ENCODE results near the gene HTT-AS.

Gene HTT-AS

GRCh38 chr4:3047464-3048286, 26.7 kb downstream of the HTT-AS start:
- peak; percentile 24 to 46 for DNase-seq

GRCh38 chr4:3046623-3047022, 27.7 kb downstream of the HTT-AS start:
- DNase-seq = no peak

DNA sequence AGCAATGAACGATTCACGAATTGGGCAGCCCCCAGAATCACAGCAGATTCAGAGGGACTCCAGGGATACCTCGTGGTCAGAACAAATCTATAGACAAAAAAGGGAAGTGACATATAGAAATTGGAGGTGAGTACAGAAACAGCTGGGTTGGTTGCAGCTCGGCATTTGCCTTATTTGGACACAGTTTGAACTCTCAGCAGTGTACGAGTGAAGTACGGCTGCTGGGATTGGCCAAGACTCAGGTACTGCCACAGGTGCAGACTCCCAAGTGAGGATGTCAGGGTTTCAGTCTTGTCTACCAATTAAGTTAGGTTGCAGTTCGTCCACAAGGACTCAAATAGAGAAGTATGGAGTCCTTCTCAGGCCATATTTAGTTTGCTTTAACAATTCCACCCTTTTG, 28.2 kb downstream of the HTT-AS start:
- no peak for DNase-seq

DNA sequence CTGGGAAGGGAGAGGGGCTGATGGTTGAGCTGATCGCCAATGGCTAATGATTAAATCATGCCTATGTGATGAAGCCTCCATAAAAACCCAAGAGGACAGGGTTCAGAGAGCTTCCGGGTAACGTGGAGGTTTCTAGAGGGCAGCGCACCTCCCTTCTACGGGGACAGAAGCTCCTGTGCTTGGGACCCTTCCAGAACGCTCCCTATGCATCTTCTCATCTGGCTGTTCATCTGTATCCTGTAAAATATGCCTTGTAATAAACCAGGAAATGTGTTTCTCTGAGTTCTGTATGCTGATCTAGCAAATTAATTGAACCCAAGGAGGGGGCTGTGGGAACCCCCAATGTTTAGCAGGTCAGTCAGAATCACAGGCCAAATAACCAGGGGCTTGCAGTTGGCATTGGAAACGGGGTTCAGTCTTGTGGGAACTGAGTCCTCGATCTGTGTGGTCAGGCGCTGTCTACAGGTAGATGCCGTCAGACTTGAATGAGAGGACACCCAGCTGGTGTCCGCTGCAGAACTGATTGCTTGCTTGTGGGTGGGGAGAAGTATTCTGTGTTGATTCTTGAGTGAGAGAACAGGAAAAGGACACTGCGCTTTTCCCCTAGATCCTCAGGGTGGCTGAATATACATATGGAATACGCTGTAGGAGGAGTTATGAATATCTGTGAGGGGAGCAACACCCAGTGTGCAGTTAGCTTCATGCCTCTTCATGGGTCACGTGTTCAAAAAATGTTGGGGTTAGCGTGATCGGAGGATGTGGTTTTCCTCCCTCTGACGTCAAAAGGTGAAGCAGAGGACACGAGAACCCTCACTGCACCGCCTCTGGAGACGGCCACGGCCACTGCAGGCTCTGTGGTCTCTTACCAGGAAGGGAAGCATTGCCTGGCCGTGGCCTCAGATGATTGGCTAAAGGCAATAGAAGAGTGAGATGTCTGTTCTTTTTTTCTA, 29.2 kb downstream of the HTT-AS start:
- no peak for DNase-seq

DNA sequence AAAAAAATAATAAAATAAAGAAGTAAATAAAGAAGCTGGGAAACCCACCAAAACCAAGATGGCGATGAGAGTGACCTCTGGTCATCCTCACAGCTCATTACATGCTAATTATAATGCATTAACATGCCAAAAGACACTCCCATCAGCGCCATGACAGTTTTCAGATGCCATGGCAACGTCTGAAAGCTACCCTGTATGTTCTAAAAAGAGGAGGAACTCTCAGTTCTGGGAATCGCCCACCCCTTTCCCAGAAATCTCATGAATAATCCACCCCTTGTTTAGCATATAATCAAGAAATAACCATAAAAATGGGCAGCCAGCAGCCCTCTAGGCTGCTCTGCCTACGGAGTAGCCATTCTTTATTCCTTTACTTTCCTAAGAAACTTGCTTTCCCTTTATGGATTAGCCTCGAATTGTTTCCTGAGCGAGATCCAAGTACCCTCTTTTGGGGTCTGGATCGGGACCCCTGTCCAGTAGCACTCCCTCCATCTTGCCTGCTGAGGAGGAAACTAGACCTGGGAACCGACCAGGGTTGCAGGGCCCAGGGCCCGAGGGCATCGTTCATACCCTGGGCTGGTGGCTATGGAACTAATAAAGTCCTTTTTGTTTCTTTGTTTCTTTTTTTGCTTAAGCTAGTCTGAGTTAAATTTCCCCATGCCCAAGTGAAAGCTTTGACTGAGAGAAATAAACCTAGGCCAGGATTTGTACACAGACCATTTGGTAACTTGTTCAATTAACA, 30.9 kb downstream of the HTT-AS start:
- DNase-seq = no peak

GRCh38 chr4:3042226-3042625, 32.1 kb downstream of the HTT-AS start:
- DNase-seq = no peak

DNA sequence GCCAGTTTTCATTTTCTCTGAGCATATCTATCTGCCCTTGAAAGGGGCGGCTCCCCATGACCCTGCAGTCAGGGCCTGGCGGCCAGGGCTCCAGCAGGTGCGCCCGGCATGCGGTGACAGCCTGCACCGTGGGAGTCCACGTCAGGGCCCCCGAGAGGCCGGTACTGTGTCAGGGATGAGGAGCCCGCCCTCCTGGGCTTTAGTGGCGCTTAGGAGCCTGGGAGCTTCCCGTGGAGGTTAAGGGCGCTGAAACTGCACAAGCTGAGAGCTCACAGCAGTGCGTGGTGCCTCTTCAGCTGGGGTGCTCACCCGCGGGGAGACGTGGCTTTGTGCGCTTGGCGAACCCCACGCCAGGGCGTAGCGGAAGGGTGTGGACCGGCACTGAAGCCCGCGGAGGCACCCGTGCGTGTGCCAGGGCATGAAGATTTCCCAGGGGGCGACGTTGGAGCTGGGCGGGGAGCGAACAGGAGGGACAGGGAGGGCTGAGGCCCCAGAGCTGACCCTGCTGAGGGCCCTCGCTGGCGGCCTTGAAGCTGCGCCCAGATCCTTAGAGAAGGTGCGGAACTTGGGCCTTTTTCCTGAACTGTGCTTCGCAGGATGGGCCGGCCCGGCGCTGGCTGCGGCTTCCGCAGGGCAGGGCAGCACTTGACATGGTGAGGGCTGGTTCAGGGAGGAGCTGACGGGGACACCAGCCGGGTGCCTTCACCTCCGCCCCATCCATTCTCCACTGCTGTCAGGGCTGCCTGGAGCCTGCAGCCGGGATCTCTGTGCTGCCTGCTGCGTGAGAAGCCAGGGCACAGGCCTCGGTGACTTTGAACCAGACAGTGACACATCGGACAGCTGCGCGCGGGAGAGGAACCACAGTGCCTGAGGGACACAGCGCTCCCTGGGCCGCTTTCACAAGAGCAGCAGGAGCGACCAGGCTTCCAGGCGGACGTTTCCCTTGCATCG, 32.9 kb downstream of the HTT-AS start:
- no peak for DNase-seq

DNA sequence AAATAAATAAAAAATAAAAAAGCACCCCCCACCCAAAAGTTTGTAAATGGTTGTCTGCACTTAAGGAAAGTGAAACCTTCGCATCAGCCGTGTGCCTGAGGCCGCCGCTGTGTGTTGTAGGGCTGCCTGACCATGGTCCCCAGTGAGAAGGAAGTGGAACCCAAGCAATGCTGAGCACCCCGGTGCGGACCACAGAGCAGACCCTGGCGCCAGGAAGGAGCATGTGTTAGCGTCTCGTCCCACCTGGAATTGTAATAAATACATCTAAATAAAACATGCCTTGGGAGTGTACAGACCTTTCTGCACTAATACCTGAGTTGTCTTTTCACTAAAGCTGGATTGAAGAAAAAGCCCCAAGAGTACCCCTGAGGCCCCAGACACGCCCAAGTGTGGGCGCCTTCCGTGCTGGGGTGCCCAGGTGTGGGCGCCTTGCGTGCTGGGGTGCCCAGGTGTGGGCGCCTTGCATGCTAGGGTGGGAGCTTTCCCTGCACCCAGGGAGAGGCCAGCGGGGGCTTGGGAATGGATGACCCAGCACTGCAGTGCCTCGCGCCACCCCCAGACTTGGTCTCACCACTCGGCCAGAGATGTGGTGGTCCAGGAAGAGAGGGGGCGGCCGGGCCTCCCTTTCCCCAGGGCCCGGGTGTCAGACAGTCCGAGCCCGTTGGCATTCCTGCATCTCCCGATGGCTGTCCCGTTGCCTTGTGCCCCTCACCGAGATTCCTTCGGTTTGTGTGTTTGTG, 33.7 kb downstream of the HTT-AS start:
- DNase-seq = no peak

DNA sequence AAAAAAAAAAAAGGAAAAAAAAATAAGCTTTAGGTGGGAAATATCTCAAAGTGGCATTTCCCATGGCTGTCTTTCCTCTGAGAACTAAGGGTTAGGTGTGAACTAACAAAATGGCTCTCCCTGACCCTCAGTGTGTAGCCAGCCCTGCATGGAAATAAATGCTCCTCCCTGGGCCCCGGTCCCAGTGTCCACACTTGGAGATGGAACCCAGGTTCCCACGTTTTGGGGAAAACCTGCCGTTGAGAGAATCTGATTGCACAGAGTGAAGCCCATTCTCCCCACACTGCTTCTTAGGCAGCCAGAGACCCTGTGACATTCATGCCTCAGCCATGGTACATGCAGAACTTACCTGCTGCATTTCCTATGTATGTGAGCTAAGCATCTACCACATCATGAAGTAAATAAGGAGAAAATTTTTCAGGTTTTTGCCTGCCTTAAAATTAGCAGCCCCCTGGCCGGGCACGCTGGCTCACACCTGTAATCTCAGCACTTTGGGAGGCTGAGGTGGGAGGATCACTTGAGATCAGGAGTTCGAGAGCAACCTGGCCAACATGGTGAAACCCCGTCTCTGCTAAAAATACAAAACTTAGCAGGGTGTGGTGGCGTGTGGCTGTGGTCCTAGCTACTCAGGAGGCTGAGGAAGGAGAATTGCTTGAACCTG, 34.5 kb downstream of the HTT-AS start:
- DNase-seq = no peak

GRCh38 chr4:3037957-3038461, 36.3 kb downstream of the HTT-AS start:
- DNase-seq = no peak

GRCh38 chr4:3036131-3036952, 38.0 kb downstream of the HTT-AS start:
- DNase-seq = no peak

- no peak for DNase-seq
Observed at GRCh38 chr4:3035674-3036073, 38.7 kb downstream of the HTT-AS start.

DNA sequence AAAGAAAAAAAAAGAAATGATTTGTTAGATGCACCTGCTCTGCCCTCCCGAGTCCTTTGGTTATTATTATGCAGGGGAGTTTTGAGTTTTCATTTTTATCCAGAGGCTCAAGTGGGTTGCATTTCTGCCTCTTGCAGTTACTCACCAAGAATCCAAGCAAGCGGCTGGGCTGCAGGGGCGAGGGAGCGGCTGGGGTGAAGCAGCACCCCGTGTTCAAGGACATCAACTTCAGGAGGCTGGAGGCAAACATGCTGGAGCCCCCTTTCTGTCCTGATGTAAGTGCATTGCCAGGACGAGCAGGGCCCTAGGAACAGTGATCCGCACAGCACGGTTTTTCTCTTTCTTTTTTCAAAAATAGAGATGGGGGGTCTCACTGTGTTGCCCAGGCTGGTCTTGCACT, 39.1 kb downstream of the HTT-AS start:
- DNase-seq = no peak

DNA sequence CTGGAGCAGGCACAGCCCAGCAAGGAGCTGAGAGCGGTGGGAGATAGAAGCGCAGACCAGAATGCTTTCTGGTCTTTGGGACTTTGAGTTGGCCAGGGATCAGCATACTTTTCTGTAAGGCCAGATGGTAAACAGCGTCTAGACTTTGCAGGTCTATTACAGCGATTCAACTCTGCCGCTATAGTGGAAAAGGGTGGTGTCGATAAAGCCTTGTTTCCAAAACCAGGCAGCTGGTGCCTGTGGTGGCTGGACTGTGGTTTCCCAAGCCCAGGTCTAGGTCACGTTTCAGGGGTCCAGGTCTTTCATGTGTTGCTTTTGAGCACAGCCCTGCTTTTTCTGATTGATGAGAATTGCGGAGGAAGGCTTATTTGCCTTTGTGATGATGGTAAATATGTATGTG, 40.1 kb downstream of the HTT-AS start:
- no peak for DNase-seq

DNA sequence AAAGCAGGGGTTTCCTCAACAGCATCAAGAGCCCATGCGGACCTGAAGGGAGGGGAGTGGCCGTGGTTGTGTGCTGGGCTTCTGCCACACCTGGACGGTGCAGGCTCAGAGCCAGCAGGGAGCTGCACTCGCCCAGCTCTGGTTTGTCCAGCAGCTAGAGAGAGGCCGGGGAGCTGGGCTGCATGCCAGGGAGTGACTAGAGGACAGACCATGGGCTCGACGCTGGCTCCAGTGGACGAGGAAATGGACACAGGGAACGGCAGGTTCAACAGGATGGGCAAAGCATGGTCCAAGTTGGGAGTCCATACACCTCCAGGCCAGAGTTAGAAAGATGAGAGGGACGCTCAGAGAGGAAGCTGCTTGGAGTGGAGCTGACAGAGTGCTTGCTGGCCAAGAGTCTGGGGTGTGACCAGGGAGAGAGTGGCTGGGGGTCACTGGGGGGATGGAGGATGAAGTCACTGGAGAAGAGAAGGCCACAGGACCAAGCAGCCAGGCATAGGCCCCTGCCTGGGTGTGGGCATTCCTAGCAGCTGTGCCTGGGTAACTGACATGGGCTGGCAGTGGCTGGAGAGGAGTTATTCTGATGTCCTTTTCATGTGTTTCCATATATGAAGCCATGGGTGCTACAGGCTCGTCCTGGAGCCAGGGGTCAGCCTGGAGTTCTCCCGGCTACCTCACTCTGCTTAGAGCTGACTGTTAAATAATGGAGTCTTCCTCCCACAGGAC, 42.8 kb downstream of the HTT-AS start:
- no peak for DNase-seq

DNA sequence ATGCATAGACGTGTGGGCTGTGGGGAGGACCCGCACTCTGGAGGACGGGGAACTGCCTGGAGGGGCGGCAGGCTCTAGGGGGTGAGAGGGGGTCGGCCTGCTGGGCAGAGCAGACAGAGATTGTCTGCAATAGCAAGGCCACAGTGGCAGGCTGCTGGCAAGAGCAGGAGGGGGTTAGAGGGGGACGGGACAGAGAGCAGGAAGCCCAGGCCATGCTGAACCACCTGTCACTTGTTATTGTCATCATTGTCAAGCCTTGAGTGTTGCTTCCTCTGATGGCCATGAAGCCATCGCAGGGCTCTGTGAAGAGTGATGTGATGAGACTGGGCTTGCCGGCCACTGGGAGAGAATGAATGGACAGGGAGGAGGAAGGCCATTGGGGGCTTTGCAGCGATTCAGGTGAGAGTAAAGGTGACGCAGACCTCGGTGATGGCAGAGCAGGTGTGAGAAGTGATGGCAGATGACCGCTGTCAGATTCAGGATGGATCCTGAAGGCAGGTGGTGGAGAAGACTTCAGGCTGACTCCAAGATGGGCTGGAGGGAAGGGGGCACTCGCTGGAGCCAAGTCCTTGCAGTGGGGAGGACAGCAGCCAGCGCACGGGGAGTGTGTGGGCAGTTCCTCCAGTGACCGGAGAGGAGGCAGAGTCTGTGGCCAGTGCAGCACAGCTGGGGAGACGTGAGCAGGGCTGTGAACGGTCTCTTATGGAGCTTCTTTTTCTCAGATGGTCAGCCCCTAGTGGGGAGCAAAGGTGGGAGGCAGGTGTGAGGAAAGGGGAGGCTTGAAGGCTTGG, 43.6 kb downstream of the HTT-AS start:
- DNase-seq = no peak

- DNase-seq = no peak
Observed at GRCh38 chr4:3029464-3029863, 44.9 kb downstream of the HTT-AS start.

DNA sequence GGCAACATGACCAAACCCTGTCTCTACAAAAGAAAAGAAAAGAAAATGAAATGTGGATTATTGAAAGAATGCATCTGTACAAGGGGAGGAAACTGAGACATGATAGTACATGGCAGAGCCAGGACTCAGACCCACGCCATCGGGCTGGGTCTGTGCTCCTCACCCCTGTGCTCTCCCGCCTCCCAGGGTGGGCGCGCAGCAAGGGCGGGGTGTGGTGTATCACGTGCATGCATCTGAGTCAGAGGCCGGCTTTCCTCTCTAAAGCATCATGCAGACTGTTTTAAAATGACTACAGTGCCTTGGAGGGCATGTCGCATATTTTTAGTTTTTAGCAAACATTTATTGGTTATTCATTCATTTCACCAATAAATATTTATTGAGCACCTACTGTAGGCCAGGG, 47.8 kb downstream of the HTT-AS start:
- no peak for DNase-seq
